OCI-LY1 (cell line): ENCODE results near the gene ORAI3.

Source experiments
- CTCF ChIP-seq: fragments of 200-600 bp; sonication (generic), shearing (Covaris generic); IDR thresholded peaks from 2 replicates; pipeline ENCODE4 v1.5.1; 2017; ENCODE audit warnings: mild to moderate bottlenecking, antibody characterized with exemption, low read length, moderate library complexity, mixed read lengths
- EZH2 ChIP-seq: fragments of 200-600 bp; sonication (generic), shearing (Covaris generic); IDR thresholded peaks from 2 replicates; pipeline ENCODE4 v1.8.0; 2017; ENCODE audit warnings: borderline replicate concordance, mixed run types, mild to moderate bottlenecking, antibody characterized with exemption, low read length, moderate library complexity, mixed read lengths

- no peak for TF ChIP-seq EZH2
- TF ChIP-seq CTCF: no peak
These were observed 21.7 kb upstream of the ORAI3 start for GRCh38 chr16:30926937-30927788.
